ENCODE results near the gene ERC2.
A peak's percentile ranks its signal among the peaks of the same experiment; 100 is the strongest.

Gene ERC2

DNA sequence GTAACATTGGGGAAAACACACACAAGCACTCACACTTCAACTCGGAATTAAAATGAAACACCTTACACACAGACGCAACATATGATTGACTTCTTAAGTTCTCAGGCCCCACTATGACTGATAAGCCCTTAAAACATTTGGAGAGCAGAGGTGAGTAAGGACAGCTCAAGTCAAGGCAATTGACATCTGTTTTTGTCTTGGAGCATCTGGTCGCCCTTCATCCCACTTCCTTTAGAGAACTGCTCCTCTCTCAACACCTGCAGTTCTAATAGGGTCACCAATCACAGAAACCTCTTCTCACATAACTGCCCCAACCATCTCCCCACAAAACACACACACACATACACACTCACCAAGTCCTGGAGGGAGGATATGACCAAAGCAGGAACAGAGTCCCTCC lies 43.4 kb downstream of the ERC2 start:
- no peak for DNase-seq (ENCODE audit: low read depth)

DNA sequence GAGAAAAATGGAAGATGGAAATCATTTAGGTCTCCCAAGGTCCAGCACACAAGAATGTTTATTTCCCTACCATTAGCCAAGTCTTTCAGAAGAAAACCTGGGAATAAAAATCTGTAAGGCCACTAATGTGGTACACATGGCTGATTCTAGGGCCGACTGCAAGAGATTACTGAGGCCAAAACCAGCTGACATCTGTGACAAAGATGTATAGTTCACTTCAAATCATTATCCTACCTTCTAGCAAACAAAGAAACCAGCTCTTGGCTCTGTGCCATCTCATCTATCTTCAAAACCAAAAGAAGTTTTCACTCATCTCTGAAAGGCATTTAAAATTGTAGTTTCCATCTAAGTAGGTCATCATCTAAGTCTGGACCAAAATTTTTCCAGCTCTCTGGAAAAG lies 43.9 kb downstream of the ERC2 start:
- no peak for DNase-seq (ENCODE audit: low read depth)

DNA sequence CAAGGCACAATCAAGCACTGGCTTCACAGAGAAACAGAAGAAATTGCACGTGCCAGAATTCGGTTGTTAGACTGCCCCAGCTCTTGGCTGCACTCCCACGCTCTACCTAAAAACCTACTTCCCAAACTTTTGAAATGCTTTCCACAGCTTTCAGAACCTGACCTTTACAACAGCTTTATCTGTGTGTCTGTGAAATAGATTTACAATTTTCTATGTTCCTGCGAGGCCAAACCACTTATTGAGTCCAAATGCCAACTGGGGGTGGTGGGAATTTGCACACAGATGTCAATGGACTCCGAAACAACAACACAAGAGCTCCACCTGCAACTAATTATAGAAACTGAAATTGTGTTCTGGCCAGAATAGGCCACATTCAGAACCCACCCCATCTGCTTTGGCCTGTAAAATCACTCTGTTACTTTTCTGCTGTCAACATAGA lies 44.6 kb downstream of the ERC2 start:
- no peak for DNase-seq (ENCODE audit: low read depth)

DNA sequence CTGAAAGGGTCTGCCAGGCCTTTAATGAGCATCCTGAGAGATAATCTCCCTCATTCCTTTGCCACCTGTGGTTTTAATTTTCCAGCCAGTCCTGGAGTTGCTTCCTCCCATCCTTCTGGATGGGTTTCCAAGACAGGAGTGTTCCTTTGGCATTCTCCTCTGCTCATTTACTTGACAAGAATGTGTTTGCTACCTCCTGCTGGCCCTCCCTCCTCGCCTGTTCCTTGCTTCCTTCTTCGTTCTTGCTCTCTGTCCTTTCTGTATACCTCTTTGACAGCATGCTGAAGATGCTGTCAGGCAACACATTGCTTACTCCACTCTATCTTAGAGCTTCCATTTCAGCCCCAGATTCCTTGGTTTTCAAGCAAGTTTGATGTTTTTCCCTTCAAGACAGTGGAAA lies 46.0 kb downstream of the ERC2 start:
- DNase-seq (ENCODE audit: low read depth): no peak

DNA sequence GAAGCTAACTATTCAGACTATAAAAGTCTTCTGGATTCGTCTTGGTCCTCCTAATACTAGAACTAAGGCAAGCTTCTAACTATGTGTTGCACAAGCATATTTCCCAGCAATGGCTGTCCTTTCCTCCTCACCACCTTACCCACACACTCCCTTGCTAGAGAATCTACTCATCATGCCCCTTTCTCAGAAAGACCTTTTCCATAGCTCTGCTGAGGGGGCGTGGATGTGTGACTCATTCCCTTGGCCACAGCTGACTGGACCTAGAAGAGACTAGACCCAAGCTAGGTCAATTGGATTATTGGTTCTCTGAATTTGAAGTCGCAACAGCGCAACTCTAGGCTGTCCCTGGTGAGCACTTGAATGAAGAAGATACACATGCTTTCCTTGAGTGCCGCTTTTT lies 47.1 kb downstream of the ERC2 start:
- peak; percentile 5 for DNase-seq (ENCODE audit: low read depth)

DNA sequence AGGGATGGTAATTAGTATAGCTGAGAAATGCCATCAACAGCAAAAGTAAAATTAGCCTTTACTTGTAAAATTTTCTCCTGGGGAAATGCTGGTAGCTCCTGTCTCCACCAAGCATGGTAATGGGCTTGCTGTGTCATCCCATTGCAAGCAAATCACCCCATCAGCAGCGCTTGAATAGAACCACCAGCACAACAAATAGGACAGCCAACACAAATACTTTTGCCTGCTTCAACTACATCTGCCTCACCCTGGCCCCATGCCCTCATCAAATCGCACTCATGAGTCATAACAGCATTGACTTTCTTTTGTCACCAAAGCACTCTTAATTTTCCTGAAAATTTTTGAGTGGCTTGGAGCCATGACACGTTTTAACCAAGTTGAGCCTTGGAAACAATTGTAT lies 52.6 kb downstream of the ERC2 start:
- DNase-seq (ENCODE audit: low read depth): no peak

DNA sequence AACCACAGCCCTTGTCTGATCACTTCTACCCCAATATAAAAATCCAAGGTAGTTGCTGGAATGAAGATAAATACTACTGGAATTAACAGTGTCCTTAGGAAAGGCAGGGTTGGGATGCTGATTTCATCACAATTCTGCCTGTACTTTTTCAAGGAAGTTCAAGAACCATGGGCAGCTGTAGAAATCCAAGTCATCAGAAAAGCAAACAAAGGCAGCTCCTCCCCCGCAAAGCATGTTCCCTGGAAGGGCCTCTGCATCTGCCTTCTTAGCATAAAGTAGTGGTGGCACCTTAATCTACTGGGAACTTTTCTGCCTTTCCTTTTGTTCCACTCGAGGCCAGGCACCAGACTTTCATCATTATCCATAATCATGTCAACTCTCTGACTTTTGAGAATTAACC lies 54.4 kb downstream of the ERC2 start:
- no peak for DNase-seq (ENCODE audit: low read depth)

DNA sequence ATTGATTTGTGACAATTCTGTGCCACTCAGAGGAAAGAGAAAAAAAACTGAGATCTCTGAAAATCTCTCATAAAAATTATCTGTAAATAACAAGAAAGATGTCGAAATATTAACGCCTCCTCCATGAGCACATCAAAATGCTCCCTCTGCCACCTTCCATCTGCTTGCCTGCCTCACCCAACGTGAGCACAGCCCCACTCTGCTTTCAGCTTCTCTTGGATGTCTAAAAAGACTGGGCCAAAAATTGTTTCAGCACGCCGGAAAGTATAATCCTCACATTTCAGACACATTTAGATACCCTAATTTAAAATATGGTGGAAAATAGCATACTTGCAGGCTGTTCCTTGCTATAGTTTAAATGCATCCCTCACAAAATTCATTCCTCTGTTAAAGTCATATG lies 57.1 kb downstream of the ERC2 start:
- no peak for DNase-seq (ENCODE audit: low read depth)

DNA sequence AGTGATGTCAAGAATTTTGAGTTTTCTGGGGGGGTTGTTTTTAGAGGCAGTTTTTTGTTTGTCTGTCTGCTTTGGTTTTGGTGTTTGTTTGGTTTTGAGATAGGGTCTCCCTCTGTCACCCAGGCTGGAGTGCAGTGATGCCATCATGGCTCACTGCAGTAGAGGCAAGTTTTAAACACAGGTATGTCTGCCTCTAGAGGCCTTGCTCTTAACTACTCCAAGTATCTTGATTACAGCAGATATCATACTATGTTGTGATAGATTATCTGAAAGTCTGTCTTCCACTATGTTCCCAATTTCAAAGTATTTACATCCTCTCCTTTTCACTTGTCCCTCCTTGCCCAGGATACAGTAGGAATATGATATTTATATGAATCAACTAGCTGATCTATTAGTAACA lies 57.7 kb downstream of the ERC2 start:
- no peak for DNase-seq (ENCODE audit: low read depth)

DNA sequence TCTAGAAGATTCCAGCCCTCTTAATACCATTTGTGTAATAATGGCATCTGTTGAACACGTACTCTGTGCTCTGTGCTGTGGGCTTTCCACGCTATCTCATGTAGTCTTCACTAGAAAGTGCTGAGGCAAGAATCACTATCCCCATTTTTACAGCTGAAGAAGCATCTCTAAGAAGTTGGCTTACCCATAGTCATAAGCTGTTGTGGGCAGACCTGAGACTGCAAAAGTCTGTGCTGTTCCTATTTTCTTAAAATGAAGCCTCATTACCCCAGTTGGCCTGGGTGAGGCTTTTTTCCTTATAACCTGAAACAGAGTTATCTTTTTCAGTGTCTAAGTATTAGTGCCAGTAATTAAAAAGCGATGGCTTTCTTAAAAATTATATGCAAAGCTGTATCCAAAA lies 58.5 kb downstream of the ERC2 start:
- no peak for DNase-seq (ENCODE audit: low read depth)

DNA sequence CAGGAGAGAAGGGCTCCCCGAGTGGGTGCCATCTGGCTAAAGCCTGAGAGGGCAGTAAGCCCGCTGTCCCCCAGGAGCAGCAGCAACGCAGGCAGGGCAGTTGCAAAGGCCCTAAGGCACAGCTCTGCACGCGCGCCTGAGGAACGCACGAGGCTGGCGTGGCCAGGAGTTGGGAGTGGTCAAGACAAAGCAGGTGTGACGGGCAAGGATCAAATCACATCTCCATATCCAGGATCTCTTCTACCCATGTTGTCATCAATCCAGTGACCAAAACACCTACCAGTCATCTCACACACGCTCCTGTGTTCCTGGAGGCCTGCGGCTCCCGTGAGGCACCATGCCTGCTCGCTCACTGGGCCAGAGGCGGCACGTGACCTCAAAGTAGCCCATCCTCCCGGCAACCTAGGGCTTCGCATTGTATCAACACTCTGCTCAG lies 59.5 kb downstream of the ERC2 start:
- no peak for DNase-seq (ENCODE audit: low read depth)

DNA sequence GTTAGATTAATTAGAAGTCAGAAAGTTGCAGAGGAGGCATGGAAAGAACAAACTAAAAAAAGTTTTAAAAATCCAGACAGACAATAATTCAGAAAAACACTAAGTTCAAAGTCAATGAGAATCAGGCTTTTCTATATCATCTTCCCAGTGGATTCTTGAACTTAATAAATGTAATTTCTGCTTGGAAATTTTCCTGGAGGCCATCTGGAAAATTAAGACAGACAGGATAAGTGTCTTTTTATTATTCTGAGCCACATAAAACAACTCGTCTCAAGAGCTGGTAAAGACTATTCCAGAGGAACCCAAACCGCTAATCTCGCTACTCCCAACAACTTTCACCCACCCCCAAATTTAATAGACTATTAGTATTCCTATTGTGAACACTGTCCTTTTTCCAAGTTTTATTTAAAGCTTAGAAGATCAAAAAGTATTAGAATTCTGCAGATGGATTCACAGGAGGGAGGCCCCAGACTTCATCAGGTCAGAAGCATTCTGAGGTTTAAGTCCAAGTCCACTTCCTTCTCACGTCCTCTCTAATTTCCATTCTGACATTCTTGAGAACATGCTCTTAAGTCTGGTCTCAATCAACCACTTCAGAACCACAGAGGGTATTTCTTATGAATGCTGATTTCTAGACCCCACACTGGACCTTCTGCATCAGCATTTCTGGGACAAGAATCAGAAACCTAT lies 61.3 kb downstream of the ERC2 start:
- no peak for DNase-seq (ENCODE audit: low read depth)

DNA sequence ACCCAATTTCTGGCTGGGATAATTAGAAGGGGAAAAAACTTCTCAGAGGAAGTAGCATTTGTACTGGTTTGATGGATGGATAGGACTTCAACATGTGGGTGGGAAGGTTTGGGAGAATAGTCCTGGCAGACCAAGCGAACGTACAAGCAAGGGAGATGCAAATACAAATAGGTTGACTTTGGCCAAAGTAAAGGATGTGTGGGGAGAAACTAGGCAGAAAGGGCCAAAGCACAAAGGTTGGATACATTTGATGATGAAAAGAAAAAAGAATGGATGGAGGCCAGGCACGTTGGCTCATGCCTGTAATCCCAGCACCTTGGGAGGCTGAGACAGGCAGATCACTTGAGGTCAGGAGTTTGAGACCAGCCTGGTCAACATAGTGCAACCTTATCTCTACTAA lies 63.4 kb downstream of the ERC2 start:
- no peak for DNase-seq (ENCODE audit: low read depth)

DNA sequence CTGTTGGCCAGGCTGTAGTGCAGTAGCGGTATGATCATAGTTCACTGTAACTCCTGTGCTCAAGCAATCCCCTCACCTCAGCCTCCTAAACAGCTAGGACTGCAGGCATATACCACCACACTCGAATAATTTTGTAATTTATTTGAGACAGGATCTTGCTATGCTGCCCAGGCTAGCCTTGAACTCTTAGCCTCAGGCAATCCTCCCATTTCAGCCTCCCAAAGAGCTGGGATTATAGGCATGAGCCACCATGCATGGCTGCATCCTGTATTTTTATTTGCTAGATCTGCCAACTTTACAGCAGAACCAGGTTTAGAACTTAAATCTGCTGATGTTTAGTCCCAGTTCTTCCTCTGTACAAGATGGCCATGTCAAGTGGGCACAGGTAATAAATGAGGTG lies 69.6 kb downstream of the ERC2 start:
- no peak for DNase-seq (ENCODE audit: low read depth)

DNA sequence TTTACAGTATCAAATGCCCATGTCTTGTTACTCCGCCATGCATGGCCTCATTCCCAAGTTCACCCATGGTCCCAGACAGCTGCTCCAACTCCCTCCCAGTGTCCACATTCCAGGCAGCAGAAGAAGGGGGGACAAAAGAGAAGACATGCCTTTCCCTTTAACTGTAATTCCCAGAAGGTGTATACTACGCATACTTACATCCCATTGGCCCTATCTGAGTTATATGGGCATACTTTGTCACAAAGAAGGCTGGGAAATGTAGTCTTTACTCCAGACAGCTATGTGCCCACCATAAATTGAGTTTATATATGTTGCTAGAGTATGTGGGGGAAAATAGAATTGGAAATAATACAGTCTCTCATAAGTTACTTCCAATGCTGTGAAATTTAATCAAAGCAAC lies 70.5 kb downstream of the ERC2 start:
- DNase-seq (ENCODE audit: low read depth): no peak

DNA sequence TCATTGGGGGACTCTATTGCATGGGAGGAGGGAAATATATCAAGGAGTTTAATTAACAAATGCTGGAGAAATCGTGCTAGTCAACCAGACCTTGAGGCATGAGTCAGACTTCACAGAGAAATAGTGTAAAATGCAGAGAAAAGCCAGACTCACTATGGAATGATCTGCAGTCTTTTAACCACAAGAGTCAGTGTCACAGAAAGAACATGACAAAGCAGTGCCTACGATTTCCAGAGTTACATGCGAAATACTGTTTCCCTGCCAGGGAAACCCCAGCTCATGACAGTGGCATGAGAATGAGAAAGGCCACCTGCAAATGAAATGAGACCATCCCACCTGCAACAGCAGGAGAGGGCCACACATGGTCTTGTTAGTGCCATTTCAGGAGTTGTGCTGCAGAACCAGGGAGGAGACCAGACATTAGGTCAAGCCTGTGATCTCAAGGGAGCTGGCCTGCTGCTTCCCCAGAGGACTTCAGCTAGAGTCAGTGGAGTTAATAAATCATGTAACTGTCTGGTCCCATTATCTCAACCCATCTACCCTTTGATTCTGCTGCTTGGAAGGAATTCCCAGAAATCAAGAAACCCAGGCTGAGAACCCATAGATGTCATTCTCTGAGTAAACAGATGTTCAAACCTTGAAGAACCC lies 79.0 kb downstream of the ERC2 start:
- peak; percentile 2 for DNase-seq (ENCODE audit: low read depth)

DNA sequence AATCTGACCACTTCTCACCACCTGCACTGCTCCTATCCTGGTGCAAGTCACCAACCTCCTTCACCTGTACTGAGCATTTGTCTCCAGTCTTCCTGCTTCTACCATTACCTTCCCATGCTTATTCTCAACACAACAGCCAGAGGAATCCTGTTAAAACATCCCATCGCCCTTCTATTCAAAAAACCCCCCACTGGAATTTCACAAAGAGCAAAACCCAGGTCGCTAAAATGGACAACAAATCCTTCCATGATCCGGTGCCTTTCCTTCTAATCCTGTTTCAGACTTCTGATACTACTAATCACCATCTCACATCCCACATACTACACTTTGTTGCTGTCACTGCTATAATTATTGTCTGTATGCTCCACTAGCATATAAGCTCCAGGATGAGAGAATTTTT lies 85.2 kb downstream of the ERC2 start:
- no peak for DNase-seq (ENCODE audit: low read depth)

DNA sequence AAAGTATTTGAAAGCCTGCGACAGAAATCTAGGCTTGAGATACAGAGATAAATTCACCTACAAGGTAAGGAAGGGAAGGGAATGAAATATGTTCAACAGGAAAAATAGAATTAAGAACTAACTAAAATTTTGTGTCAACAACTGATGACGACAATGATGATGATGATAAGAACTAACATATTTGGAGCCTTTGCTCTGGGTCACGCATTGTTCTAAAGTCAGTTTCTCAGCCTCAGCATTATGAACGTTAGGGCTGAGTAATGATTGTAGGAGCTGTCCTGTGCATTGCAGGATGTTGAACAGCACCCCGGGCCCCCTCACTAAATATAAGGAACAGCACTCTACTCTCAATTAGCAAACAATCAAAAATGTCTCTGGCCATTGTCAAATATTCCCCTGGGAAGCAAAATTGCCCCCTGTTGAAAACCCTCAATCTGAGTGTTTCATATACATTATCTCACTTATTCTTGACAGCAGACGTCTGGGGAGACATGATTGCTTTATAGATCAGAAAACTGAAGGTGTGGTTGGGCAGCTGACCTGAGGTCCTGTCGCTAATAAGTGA lies 88.5 kb downstream of the ERC2 start:
- DNase-seq (ENCODE audit: low read depth): no peak

DNA sequence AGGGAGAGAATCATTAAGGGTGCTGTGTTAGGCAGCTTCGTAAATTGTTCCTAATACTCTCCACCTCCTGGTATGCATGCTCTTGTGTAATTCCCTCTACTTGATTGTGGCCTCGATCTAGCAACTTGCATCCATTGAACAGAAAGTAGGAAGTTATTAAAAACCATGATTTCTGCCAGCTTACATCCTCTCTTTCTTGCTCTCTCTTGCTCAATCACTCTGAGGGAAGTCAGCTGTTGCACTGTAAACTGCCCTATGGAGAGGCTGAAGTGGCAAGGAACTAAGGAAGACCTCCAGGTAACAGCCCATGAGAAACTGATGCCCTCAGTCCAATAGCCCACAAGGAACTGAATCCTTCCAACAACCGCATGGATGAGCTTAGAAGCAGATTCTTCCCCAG lies 92.6 kb downstream of the ERC2 start:
- DNase-seq (ENCODE audit: low read depth): no peak

DNA sequence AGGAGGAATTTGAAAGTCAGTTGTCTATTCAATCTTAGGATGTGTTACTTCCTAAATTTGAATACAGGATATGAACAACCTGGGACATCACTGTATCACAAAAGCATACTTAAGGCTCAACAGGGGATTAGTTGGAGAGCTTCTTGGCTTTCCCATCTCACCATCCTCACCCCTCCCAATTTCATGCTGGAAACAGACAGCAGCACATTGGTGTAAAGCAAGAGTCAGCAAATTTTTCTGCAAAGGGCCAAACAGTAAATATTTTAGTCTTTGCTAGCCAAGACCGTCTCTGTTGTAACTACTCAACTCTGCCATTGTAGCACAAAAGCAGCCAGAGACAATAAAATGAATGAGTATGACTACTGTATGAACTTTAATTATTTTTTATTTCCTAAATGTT lies 94.9 kb downstream of the ERC2 start:
- no peak for DNase-seq (ENCODE audit: low read depth)

DNA sequence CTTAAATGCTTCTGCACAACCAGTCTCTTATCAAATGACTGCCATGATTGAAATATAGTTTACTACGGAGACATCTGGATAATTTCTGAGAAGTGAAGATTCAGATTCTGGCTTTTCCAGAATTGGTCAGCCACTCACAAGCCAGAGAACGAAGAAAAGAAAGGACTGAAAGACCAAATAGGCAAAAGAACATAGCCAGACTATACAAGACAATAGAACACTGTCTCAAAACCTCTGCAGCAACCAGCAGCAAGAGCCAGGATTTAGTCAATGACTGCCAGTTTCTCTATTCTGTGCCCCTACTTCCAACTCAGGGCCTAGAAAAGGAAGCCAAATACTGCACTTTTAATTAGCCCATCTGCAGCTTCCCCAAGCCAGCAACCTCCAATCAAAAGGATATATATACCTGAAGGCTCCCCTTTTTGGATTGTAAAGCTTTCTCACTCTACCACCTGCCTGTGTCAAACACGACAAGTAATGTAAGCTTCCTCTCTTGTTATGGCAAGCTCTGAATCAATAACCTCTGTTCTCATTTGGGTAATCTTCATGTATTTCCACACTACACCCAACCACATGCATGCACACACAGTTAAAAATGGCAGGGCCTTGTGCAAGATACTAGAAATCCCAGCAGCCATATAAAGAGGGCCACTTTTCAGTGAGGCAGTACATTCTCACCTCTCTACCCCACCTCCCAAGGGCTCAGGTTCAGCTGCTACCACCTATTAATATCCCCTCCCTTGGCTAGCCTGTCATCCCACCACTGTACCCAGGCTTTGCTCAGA lies 97.1 kb downstream of the ERC2 start:
- no peak for DNase-seq (ENCODE audit: low read depth)

DNA sequence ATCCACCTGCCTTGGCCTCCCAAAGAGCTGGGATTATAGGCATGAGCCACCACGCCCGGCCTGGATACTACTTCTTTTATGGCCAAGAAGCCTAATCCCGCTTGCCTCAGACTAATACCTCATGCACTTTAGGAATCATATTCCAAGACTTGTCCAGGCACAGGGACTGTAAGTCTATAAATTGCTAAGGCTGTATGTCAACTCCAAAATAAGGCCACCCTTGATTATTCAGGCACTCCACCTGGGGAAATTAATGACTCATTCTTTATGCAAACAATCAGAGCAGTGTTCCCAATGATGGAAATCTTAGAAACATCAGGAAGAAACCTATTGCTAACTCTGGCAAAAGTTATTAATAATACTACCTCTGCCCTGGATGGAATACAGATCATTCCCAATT lies 98.4 kb downstream of the ERC2 start:
- no peak for DNase-seq (ENCODE audit: low read depth)

DNA sequence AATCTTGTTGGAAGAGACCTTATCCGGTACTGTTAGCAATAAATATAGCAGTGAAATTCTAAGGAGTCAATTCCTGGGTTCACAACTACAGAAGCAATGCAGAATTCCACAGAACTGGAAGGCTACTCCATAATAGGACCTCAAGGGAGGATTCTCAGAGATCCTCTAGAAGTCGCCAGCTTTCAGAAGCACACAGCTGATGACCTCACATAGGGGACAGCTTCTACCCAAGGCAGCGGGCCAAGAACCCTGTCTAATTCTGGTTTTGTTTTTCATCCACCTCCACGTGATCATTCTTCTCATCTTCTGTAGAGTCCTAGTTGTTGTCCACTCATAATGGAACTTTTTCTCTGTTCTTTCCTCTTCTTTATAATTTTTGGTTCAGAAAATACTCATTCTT lies 99.4 kb downstream of the ERC2 start:
- no peak for DNase-seq (ENCODE audit: low read depth)
